ENCODE measurements around the gene ADISSP. TPM values are rescaled to one million over a fixed set of nuclear protein-coding genes. Genes with fewer than 3 reads are reported as not detected.

ADISSP gene
- total RNA-seq, 1 donor from 2014 or later, result 55.8 TPM

DNA sequence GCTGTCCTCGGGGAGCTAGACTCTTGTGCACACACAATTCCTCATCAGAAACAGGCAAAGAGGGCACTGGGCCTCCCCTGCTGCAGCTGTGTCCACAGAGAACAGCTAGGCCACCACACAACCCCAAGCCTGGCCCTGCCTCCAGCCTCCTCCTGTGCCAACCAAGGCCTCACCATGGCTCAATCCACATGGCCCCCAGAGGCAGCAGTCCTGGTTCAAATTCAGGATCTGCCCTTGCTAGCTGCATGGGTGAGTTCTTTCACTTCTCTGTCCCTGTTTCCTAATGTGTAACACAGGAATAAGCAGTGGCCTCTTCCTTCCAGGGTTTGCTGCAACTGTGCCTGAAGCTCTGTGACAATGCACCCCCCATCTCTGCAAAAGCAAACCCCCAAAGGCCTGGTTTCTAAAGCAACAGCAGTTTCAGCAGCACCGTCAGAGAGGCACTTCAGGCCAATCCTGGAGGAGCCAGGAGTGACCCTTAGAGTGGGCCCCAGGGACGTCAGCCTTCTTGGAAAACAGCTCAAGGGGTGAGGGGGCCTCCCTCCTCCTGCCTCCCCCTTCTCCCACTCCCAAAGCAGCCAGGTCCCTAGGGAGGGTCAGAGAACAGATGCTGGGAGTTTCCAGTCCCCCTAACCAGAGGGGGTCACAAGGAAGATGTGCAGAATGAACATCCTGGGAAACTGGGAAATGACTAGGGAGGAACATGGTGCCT lies 2.2 kb downstream of the ADISSP start:
- intact Hi-C loops (cut with micrococcal nuclease), result loop anchor here (5.0 kb wide), 1 partner anchor 358 kb away; the partner anchor contains the start of gene DNAAF9
- Mint-ChIP-seq H3K4me3 (ENCODE audit: low read depth) (no peak overlapping the region), H3K27me3 (ENCODE audit: low read depth) (no peaks in the 10 kb centered on the region), H3K4me1 (ENCODE audit: low read depth) (peaks cover 21% of the 10 kb centered on the region), H3K36me3 (ENCODE audit: low read depth) (peaks cover 3% of the 10 kb centered on the region), H3K9me3 (no peaks in the 10 kb centered on the region), H3K27ac (no peak overlapping the region)
- DNase-seq (ENCODE audit: low spot score), result no peak

- H3K4me3 Mint-ChIP-seq (ENCODE audit: low read depth), result no peak overlapping the region
- H3K36me3 Mint-ChIP-seq (ENCODE audit: low read depth), result peaks cover 3% of the 10 kb centered on the region
- H3K27ac Mint-ChIP-seq, result no peak overlapping the region
- H3K9me3 Mint-ChIP-seq, result no peaks in the 10 kb centered on the region
- no peak for DNase-seq (ENCODE audit: low spot score)
- intact Hi-C loops (cut with micrococcal nuclease), result loop anchor here (5.0 kb wide), 1 partner anchor 357 kb away; the partner anchor contains the start of gene DNAAF9
- peaks cover 21% of the 10 kb centered on the region for H3K4me1 Mint-ChIP-seq (ENCODE audit: low read depth)
- H3K27me3 Mint-ChIP-seq (ENCODE audit: low read depth), result no peaks in the 10 kb centered on the region
These were observed 2.9 kb downstream of the ADISSP start for GRCh38 chr20:3764659-3765058.

GRCh38 chr20:3763671-3764601 lies 3.6 kb downstream of the ADISSP start:
- Mint-ChIP-seq H3K27ac (no peak overlapping the region), H3K27me3 (ENCODE audit: low read depth) (no peaks in the 10 kb centered on the region), H3K4me1 (ENCODE audit: low read depth) (peaks cover 18% of the 10 kb centered on the region), H3K36me3 (ENCODE audit: low read depth) (peaks cover 3% of the 10 kb centered on the region), H3K4me3 (ENCODE audit: low read depth) (no peak overlapping the region), H3K9me3 (no peaks in the 10 kb centered on the region)
- intact Hi-C loops (cut with micrococcal nuclease), result no loop called here
- no peak for DNase-seq (ENCODE audit: low spot score)

GRCh38 chr20:3760655-3761348 lies 6.8 kb downstream of the ADISSP start:
- H3K4me3 Mint-ChIP-seq (ENCODE audit: low read depth), result no peak overlapping the region
- no peaks in the 10 kb centered on the region for H3K4me1 Mint-ChIP-seq (ENCODE audit: low read depth)
- no peaks in the 10 kb centered on the region for H3K27me3 Mint-ChIP-seq (ENCODE audit: low read depth)
- intact Hi-C loops (cut with micrococcal nuclease), result no loop called here
- peaks cover 9% of the 10 kb centered on the region for H3K36me3 Mint-ChIP-seq (ENCODE audit: low read depth)
- H3K27ac Mint-ChIP-seq, result no peak overlapping the region
- DNase-seq (ENCODE audit: low spot score), result no peak
- no peaks in the 10 kb centered on the region for H3K9me3 Mint-ChIP-seq

- DNase-seq (ENCODE audit: low spot score), result no peak
- Mint-ChIP-seq H3K9me3 (no peaks in the 10 kb centered on the region), H3K27me3 (ENCODE audit: low read depth) (no peaks in the 10 kb centered on the region), H3K36me3 (ENCODE audit: low read depth) (peaks cover 8% of the 10 kb centered on the region), H3K4me3 (ENCODE audit: low read depth) (no peak overlapping the region), H3K4me1 (ENCODE audit: low read depth) (no peaks in the 10 kb centered on the region), H3K27ac (no peak overlapping the region)
- intact Hi-C loops (cut with micrococcal nuclease), result no loop called here
These were observed 7.7 kb downstream of the ADISSP start for GRCh38 chr20:3759884-3760283.

GRCh38 chr20:3759316-3759823 lies 8.2 kb downstream of the ADISSP start:
- intact Hi-C loops (cut with micrococcal nuclease), result no loop called here
- Mint-ChIP-seq H3K4me1 (ENCODE audit: low read depth) (no peaks in the 10 kb centered on the region), H3K27ac (no peak overlapping the region), H3K36me3 (ENCODE audit: low read depth) (peaks cover 11% of the 10 kb centered on the region), H3K27me3 (ENCODE audit: low read depth) (no peaks in the 10 kb centered on the region), H3K9me3 (no peaks in the 10 kb centered on the region), H3K4me3 (ENCODE audit: low read depth) (no peak overlapping the region)
- DNase-seq (ENCODE audit: low spot score), result no peak

- H3K9me3 Mint-ChIP-seq, result no peaks in the 10 kb centered on the region
- H3K4me3 Mint-ChIP-seq (ENCODE audit: low read depth), result no peak overlapping the region
- H3K27me3 Mint-ChIP-seq (ENCODE audit: low read depth), result no peaks in the 10 kb centered on the region
- H3K4me1 Mint-ChIP-seq (ENCODE audit: low read depth), result no peaks in the 10 kb centered on the region
- intact Hi-C loops (cut with micrococcal nuclease), result no loop called here
- H3K27ac Mint-ChIP-seq, result no peak overlapping the region
- H3K36me3 Mint-ChIP-seq (ENCODE audit: low read depth), result peaks cover 11% of the 10 kb centered on the region
- DNase-seq (ENCODE audit: low spot score), result no peak
These were observed 9.0 kb downstream of the ADISSP start for GRCh38 chr20:3758566-3758965.

GRCh38 chr20:3757268-3757667 lies 10.3 kb downstream of the ADISSP start:
- H3K4me3 Mint-ChIP-seq (ENCODE audit: low read depth), result no peak overlapping the region
- H3K9me3 Mint-ChIP-seq, result no peaks in the 10 kb centered on the region
- intact Hi-C loops (cut with micrococcal nuclease), result no loop called here
- peaks cover 5% of the 10 kb centered on the region for H3K4me1 Mint-ChIP-seq (ENCODE audit: low read depth)
- H3K27me3 Mint-ChIP-seq (ENCODE audit: low read depth), result no peaks in the 10 kb centered on the region
- no peak overlapping the region for H3K27ac Mint-ChIP-seq
- H3K36me3 Mint-ChIP-seq (ENCODE audit: low read depth), result peaks cover 11% of the 10 kb centered on the region
- DNase-seq (ENCODE audit: low spot score), result no peak

GRCh38 chr20:3755814-3756480 lies 11.6 kb downstream of the ADISSP start:
- intact Hi-C loops (cut with micrococcal nuclease), result no loop called here
- DNase-seq (ENCODE audit: low spot score), result no peak
- Mint-ChIP-seq H3K9me3 (no peaks in the 10 kb centered on the region), H3K4me1 (ENCODE audit: low read depth) (peaks cover 6% of the 10 kb centered on the region), H3K27me3 (ENCODE audit: low read depth) (no peaks in the 10 kb centered on the region), H3K36me3 (ENCODE audit: low read depth) (peaks cover 11% of the 10 kb centered on the region), H3K4me3 (ENCODE audit: low read depth) (no peak overlapping the region), H3K27ac (no peak overlapping the region)

DNA sequence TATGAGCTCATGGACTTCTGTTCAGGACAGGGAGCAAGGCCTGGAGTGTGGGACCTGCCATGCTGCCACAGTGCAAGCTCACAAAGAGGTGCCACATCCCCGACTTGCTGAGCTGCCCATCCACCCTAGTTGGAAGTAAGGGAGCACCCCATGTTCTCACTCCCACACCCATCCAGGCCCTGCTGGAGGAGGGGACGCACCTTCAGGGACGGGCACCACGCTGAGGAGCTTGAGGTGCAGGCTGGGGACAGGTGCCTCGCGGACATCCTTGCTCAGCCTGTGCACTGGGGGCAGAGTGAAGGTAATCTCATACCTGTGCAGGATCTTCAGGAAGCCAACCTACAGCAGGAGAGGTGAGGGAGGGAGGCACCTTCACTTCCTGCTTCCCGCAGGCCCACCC lies 12.3 kb downstream of the ADISSP start:
- no peak for DNase-seq (ENCODE audit: low spot score)
- no peaks in the 10 kb centered on the region for H3K9me3 Mint-ChIP-seq
- H3K36me3 Mint-ChIP-seq (ENCODE audit: low read depth), result peaks cover 11% of the 10 kb centered on the region
- intact Hi-C loops (cut with micrococcal nuclease), result no loop called here
- no peak overlapping the region for H3K4me3 Mint-ChIP-seq (ENCODE audit: low read depth)
- no peak overlapping the region for H3K27ac Mint-ChIP-seq
- H3K27me3 Mint-ChIP-seq (ENCODE audit: low read depth), result no peaks in the 10 kb centered on the region
- peaks cover 6% of the 10 kb centered on the region for H3K4me1 Mint-ChIP-seq (ENCODE audit: low read depth)

DNA sequence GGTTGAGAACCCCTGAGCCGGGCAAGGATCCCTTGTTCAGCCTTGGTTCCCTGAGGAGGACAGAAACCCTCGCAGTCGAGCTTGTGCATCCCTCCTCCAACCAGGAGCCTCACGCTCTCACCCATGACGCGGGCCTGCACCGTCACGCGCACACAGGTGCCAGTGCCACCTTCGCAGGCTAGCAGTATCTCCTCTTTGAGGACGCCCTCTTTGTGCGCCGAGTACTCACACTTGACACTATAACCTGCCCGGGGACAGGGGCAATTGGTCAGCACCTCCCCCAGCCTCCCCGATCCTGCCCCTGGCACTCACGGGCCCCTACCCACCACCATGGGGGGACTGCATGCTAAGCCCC lies 13.3 kb downstream of the ADISSP start:
- Mint-ChIP-seq H3K4me1 (ENCODE audit: low read depth) (peaks cover 6% of the 10 kb centered on the region), H3K27ac (no peak overlapping the region), H3K27me3 (ENCODE audit: low read depth) (no peaks in the 10 kb centered on the region), H3K36me3 (ENCODE audit: low read depth) (peaks cover 11% of the 10 kb centered on the region), H3K4me3 (ENCODE audit: low read depth) (no peak overlapping the region), H3K9me3 (no peaks in the 10 kb centered on the region)
- intact Hi-C loops (cut with micrococcal nuclease), result no loop called here
- DNase-seq (ENCODE audit: low spot score), result no peak
